HEK293T (cell line): ENCODE results near the gene CDH26.

Experiments used
- ARNT ChIP-seq: fragments of 450-650 bp; IDR thresholded peaks from 2 replicates; pipeline ENCODE4 v1.6.1; 2017; ENCODE audit warnings: mild to moderate bottlenecking
- CTBP1 ChIP-seq: fragments of 450-650 bp; IDR thresholded peaks from 2 replicates; pipeline ENCODE4 v1.6.1; 2016; ENCODE audit warnings: borderline replicate concordance
- ELF4 ChIP-seq: fragments of 450-650 bp; IDR thresholded peaks from 2 replicates; pipeline ENCODE4 v1.6.1; 2017; ENCODE audit warnings: antibody characterized with exemption
- FOXA1 ChIP-seq: fragments of 450-650 bp; IDR thresholded peaks from 2 replicates; pipeline ENCODE4 v1.6.1; 2016; ENCODE audit warnings: mild to moderate bottlenecking
- FOXK2 ChIP-seq: fragments of 450-650 bp; IDR thresholded peaks from 2 replicates; pipeline ENCODE4 v1.6.1; 2016; ENCODE audit warnings: mild to moderate bottlenecking
- FOXM1 ChIP-seq: fragments of 450-650 bp; IDR thresholded peaks from 2 replicates; pipeline ENCODE4 v1.6.1; 2017; ENCODE audit warnings: mild to moderate bottlenecking, borderline replicate concordance
- HDGF ChIP-seq: fragments of 450-650 bp; IDR thresholded peaks from 2 replicates; pipeline ENCODE4 v1.6.1; 2017; ENCODE audit warnings: antibody characterized with exemption, borderline replicate concordance
- LEF1 ChIP-seq: fragments of 450-650 bp; IDR thresholded peaks from 2 replicates; pipeline ENCODE4 v1.6.1; 2017; ENCODE audit warnings: mild to moderate bottlenecking, borderline replicate concordance
- NFRKB ChIP-seq: fragments of 450-650 bp; IDR thresholded peaks from 2 replicates; pipeline ENCODE4 v1.6.1; 2016; ENCODE audit warnings: mild to moderate bottlenecking, moderate library complexity
- SP1 ChIP-seq: fragments of 450-650 bp; IDR thresholded peaks from 2 replicates; pipeline ENCODE4 v1.6.1; 2017
- SUZ12 ChIP-seq: fragments of 450-650 bp; IDR thresholded peaks from 2 replicates; pipeline ENCODE4 v1.6.1; 2016; ENCODE audit warnings: mild to moderate bottlenecking
- TARDBP ChIP-seq: fragments of 450-650 bp; IDR thresholded peaks from 2 replicates; pipeline ENCODE4 v1.6.1; 2016

- no peak for TF ChIP-seq SUZ12
- no peak for TF ChIP-seq LEF1
- no peak for TF ChIP-seq SP1
- TF ChIP-seq NFRKB: no peak
- no peak for TF ChIP-seq ELF4
- no peak for TF ChIP-seq TARDBP
- no peak for TF ChIP-seq FOXM1
- no peak for TF ChIP-seq HDGF
- TF ChIP-seq ARNT: no peak
- no peak for TF ChIP-seq FOXA1
- TF ChIP-seq CTBP1: no peak
- no peak for TF ChIP-seq FOXK2
Measured at GRCh38 chr20:59939052-59939878, 19.0 kb upstream of the CDH26 start.
